HG02938 (cell line): Measurements from ENCODE around the gene FANCE.
"Not testable (repeated sequence)": the region's sequence is repeated elsewhere in the genome, so short reads cannot be mapped to it uniquely, and the experiment has no call there.

Source experiments
- ATAC-seq: cut with Tn5 transposase; IDR thresholded peaks from one replicate; pipeline ENCODE4 v1.9.1; 2021; ENCODE audit warnings: mild to moderate bottlenecking, moderate library complexity; ENCODE audit not compliant: unreplicated experiment

FANCE gene

DNA sequence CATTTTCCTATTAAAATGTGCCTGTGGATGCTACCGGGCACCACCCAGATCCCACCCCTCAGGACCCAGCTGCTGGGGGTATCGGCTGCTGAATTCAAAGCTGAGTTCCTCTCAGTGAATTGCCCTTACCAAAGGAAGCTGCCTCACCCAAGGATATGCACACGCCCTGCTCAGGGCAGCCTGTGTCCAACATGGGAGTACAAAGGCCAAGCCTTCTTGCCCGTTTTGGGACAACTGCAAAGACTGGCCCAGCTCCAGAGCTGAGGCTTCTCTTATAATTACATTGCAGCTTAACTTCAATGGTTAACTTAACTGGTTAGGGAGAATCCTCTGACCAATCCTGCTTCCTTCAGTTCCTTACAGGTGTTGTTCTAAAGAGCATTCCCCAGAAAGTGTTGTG is 19.8 kb upstream of the FANCE start:
- ATAC-seq, result no peak

DNA sequence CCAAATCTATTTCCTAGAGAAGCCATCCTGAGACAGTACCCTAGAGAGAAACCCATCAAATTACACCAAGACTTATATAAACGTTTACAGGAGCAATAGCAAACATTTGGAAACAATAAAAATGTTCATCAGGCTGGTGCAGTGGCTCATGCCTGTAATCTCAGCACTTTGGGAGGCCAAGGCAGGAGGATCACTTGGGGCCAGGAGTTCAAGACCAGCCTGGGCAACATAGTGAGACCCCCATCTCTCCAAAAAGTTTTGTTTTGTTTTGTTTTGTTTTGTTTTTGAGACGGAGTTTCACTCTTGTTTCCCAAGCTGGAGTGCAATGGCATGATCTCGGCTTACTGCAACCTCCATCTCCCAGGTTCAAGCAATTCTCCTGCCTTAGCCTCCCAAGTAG is 19.4 kb upstream of the FANCE start:
- ATAC-seq, result not testable (repeated sequence)

DNA sequence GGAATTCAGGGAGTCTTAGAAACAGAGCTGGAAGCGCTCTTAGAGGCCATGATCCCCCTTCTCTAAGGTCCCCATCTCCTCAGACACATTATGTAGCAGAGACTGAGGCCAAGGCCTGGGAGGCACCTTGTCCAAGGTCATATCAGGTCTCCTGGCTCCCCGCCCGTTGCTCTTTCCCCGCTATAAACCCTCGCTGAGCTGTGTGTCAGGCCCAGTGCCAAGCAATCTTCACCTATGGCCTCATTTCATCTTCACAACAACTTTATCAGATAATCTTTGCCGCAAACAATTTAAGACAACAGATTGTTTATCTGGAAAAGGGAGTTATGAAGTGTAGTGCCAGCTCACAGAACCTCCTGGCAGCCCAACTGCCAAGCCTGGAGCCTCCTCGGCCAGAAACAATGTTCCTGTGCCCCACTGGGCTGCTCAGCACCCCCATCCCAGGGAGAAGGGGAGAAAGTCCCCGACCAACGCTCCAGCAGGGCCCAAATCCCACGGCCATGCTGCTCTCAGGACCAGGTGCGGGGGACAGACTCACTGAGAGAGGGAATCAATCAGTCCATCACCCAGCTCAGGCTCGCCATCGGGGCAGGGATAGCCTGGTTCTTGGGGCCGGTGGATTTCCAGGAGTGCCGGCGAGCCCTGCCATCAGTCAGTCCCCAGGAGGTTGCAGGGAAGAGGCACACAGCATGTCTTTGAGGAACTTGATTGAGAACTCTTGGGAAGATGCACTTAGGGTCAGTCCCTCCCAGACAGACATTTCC is 16.9 kb upstream of the FANCE start:
- ATAC-seq, result no peak

DNA sequence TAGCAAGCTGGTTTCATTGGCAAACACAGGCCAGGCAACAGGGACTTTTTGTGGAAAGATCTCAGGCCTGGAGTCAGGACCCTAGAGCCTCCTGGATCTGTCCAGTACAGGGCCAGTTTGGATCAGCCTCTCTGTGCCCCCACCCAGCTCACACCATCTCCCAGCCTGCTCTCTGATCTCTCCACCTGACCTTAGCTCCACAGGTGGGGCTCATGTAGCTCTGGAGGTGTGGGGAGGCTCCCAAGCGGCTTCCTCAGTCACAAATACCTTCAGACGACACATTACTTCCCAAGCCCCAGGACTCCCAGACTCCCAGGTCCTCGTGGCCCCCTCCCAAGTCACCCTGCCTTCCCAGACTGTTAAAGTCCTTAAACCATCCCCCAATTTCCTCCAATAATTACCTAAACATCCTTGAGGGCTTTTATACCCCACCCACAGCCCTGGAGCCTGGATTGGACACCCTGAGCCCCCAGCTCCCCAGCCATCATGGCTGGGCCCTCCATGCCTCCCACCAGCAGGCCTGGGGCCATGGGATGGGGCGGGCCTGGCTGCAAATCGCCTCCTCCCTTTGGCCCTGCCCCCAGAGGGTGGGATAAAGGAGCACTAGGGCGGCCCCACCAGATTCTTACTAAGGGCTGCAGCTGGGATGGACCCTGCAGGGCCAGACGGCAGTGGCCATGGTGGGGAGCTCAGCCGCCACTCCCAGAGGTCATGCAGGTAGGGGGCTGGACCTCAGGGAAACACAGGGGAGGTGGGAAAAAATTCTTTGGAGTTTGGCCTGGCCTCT is 15.9 kb upstream of the FANCE start:
- no peak for ATAC-seq

GRCh38 chr6:35438378-35439065 is 13.6 kb upstream of the FANCE start:
- not testable (repeated sequence) for ATAC-seq

DNA sequence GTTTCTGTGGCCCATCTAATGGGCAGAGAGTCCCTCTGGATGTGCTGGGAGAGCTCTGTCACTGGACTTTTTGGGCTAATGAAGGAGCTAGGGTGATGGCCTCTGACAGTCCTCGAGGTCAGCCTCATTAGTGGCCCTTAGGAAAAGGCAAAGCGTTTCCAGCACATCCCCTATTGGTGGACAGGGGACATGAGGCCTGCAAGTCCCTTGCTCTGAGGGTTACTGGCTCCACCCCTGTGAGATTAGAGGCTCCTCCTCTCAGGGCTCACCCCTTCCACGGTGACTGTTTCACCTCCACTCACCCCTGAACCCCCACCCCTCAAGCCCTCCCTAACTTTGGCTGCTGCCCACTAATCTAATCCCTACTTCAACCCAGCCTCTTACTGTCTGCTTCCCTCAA is 12.8 kb upstream of the FANCE start:
- ATAC-seq, result no peak

DNA sequence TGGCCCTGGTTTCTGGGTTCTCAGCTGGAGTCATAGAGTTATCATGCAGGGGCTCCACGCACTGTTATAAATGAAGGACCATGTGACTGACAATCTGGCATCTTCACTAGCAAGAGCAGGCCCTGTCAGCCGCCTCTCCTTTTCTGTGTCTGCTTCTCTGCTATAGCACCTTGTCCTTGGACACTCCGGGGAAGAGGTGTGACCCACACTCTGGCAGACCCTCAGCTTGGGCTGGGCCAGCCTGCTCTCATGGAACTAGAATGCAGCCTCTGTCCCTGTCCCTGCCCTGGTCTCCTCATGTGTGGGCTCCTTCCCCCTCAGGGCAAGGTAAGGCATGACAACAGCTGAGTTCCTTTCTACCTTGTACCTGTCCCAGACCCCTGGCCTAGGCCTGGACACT is 10.9 kb upstream of the FANCE start:
- ATAC-seq, result no peak

DNA sequence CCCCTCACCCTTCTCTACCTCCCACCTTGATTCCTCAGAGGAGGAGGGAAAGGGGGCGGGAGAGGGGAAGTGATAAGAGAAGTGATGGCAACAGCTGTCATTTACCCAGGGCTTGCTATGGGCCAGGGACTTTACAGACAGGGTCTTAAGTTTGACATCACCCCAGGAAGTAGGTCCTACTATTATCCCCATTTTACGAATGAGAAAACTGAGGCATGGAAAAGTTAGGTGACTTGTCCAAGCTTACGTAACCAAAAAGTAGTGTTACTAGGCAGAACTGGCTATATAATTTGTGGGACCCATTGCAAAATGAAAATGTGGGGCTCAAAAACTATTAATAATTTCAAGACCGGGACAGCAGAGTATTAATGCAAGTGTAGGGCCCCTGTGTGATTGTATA is 10.5 kb upstream of the FANCE start:
- no peak for ATAC-seq

DNA sequence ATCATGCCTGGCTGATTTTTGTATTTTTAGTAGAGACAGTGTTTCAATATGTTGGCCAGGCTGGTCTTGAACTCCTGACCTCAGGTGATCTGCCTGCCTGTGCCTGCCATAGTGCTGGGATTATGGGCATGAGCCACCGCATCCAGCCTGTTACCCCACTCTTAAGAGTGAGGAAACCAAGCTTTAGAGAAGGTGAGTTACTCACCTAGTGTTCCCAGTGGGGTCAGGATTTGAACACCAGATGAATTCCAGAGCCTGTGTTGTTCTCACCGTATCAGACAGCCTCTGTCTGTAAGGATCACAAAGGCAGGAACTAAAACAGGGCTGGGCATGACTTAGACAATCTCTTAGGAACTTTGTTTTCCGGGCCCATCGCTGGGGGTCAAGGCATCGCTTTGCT is 9.4 kb upstream of the FANCE start:
- ATAC-seq, result no peak

GRCh38 chr6:35443341-35444030 is 8.7 kb upstream of the FANCE start:
- ATAC-seq, result no peak

DNA sequence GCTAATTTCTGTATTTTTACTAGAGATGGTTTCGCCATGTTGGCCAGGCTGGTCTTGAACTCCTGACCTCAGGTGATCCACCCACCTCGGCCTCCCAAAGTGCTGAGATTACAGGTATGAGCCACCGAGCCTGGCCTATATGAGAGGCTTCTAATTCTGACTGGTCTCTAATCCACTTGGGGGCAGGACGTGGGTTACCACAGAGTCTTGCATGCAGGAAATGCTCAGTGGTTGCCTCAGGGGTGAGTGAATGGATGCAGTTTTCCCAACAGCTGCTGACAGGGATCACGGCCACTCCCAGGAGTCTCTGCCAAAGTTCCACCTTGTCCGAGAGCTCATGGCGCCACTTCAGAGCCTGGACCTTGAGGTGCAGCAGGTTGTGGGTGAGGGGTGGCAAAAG is 6.4 kb upstream of the FANCE start:
- ATAC-seq, result no peak

DNA sequence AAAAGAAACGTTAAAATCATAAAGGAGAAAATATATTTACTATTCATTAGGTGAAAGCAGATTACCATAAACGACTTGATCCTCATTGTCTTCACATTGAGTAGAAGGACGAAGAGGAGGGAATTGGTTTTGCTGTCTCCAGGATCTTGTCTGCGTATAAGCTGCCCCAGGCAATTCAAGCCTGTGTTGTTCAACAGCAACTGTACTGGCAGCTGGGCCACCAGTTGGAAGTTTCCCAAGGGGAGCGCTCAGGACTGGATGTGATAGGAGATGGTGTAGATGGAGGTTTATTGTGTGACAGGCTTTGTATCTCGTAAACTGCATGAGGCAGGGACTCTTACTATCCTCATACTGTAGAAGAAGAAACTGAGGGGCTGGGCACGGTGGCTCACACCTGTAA is 3.9 kb upstream of the FANCE start:
- ATAC-seq, result no peak

DNA sequence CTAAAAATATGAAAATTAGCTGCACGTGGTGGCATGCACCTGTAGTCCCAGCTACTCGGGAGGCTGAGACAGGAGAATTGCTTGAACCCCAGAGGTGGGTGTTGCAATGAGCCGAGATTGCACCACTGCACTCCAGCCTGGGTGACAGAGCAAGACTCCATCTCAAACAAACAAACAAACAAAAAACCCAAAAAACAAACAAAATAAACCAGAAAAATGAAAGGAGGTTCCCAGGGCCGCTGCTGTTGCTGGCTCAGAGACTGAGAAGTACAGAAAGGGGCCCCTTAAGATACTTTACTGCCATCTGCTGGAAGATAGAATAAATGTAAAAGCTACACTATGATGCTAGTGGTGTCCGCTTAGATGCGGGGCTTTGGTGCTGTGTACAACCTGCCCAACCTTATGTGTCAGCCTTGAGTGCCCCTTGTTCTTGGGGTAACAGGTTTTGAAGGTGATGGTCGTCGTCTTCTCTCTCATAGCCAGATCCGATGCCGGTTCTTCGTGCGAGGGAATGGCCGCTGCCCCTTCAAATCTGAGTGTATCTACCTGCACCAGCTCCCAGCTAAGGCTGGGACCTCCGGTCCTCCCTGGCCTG is 2.8 kb upstream of the FANCE start:
- no peak for ATAC-seq

GRCh38 chr6:35451354-35452182 is 570 bp upstream of the FANCE start:
- no peak for ATAC-seq

- no peak for ATAC-seq
These were observed 1.1 kb downstream of the FANCE start for GRCh38 chr6:35453236-35453635.

- ATAC-seq, result no peak
These were observed 2.4 kb downstream of the FANCE start for GRCh38 chr6:35454391-35455110.

GRCh38 chr6:35457907-35458306 is 5.8 kb downstream of the FANCE start:
- no peak for ATAC-seq

GRCh38 chr6:35461270-35461669 is 9.1 kb downstream of the FANCE start:
- no peak for ATAC-seq

- ATAC-seq, result no peak
These were observed 11.2 kb downstream of the FANCE start for GRCh38 chr6:35463292-35463691.
